ENCODE measurements around the gene HOXB8. TPM values are rescaled to one million over a fixed set of nuclear protein-coding genes. Genes with fewer than 3 reads are reported as not detected.

The HOXB8 gene
- total and polyA plus RNA-seq, 2 of the 13 experiments (the other 11 are each of a cell fraction or from before 2014, with no cell fraction given): not detected

DNA sequence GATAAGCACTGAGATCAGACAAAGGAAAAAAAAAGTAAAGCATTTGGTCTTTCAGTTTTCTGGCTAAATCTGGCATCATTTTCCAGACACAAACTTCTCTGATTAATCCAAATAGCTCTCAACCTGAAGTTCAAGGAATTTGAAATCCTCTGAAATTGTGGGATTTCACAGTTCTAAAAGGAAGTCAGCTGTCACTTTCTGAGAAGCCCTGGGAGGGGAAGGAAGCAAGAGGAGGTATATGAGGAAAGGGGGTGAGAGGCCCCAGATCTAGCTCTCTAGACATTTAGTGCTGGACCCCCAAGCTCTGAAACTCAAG, 28.6 kb upstream of the HOXB8 start:
- H3K27me3 ChIP-seq (ENCODE audit: control insufficient read depth in 1 of 2, insufficient read depth in 2 of 2, low read length in 2 of 2): peaks cover 27 to 99% of the 10 kb centered on the region in 2 experiments
- H3K9ac ChIP-seq (ENCODE audit: insufficient read depth, low read depth, low read length): no peak overlapping the region
- ChIA-PET CTCF (ENCODE audit: low intra/inter-chr PET ratio, low total read pairs) (no interaction called here), POLR2A (no interaction called here)
- no peaks in the 10 kb centered on the region for H3K4me1 ChIP-seq (ENCODE audit: insufficient read depth, low read length)
- no peak overlapping the region for H2AFZ ChIP-seq (ENCODE audit: low read length)
- ATAC-seq: no peak
- no peaks in the 10 kb centered on the region for H3K79me2 ChIP-seq (ENCODE audit: insufficient read depth, low read length)
- BruUV-seq (replicated peaks): no TSS peak
- no peak for FAIRE-seq
- no peak overlapping the region for H3K4me3 ChIP-seq (replicated peaks in 1 of 3; ENCODE audit: insufficient read depth in 1 of 3, low read depth in 2 of 3, low read length in 3 of 3)
- H3K27ac ChIP-seq (ENCODE audit: extremely low read length, insufficient read depth, low read length): no peak overlapping the region
- H3K4me2 ChIP-seq (ENCODE audit: low read depth, low read length): no peak overlapping the region
- no peaks in the 10 kb centered on the region for H3K36me3 ChIP-seq (replicated peaks in 1 of 2; ENCODE audit: control insufficient read depth in 1 of 2, insufficient read depth in 2 of 2, low read length in 2 of 2)
- intact Hi-C loops (cut with micrococcal nuclease; ENCODE audit: unreplicated experiment) (no loop called here), in situ Hi-C loops (cut with HindIII; ENCODE audit: extremely low pct_ligation_motif_present, low pct_unique_long_range_greater_than_20kb) (no loop called here)
- no peaks in the 10 kb centered on the region for H3K9me3 ChIP-seq (ENCODE audit: low read length)
- H4K20me1 ChIP-seq (ENCODE audit: insufficient read depth, low read length): no peaks in the 10 kb centered on the region; the same call in 1 of the 2 replicates
- TF ChIP-seq, protein P1, sequence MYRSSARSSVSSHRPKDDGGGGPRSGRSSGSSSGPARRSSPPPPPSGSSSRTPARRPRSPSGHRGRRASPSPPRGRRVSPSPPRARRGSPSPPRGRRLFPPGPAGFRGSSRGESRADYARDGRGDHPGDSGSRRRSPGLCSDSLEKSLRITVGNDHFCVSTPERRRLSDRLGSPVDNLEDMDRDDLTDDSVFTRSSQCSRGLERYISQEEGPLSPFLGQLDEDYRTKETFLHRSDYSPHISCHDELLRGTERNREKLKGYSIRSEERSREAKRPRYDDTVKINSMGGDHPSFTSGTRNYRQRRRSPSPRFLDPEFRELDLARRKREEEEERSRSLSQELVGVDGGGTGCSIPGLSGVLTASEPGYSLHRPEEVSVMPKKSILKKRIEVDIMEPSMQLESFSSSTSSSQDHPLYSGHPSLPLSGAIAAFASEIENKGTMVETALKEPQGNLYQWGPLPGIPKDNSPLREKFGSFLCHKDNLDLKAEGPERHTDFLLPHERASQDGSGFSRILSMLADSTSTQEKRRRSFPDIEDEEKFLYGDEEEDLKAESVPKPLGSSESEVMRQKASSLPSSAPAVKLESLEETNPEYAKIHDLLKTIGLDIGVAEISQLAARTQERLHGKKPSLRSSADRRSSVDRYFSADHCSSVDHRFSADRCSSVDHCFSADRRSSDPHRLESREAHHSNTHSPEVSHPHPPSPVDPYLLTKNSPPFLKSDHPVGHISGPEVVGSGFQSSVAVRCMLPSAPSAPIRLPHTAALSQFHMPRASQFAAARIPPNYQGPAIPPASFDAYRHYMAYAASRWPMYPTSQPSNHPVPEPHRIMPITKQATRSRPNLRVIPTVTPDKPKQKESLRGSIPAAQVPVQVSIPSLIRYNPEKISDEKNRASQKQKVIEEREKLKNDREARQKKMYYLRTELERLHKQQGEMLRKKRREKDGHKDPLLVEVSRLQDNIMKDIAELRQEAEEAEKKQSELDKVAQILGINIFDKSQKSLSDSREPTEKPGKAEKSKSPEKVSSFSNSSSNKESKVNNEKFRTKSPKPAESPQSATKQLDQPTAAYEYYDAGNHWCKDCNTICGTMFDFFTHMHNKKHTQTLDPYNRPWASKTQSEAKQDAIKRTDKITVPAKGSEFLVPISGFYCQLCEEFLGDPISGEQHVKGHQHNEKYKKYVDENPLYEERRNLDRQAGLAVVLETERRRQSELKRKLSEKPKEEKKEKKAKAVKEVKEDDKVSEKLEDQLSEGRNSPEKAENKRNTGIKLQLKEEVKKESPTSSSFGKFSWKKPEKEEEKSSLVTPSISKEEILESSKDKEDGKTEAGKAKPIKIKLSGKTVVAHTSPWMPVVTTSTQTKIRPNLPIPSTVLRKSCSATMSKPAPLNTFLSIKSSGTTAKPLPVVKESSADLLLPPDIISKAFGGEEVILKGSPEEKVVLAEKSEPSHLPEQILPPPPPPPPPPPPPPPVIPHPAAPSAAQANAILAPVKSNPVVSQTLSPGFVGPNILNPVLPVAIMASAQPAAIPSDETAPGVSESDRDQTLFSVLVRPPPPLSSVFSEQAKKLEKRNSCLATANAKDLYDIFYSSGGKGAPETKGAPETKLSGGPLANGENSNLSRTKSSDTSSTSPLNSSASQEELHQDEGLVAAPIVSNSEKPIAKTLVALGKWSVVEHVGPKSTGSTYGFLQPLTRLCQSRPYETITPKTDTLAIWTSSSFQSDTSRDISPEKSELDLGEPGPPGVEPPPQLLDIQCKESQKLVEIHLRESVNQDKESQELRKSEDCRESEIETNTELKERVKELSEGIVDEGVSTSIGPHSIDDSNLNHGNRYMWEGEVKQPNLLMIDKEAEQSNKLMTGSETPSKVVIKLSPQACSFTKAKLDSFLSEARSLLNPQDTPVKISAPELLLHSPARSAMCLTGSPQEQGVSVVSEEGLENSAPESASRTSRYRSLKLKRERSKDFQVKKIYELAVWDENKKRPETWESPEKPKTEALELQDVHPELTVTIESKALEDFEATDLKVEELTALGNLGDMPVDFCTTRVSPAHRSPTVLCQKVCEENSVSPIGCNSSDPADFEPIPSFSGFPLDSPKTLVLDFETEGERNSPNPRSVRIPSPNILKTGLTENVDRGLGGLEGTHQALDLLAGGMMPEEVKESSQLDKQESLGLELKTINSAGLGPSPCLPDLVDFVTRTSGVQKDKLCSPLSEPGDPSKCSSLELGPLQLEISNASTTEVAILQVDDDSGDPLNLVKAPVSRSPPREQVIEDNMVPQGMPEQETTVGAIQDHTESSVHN (CRISPR knock-in tag; IDR thresholded peaks at IDR 0.05): no peak
- no peak for TF ChIP-seq PHF8 (CRISPR knock-in tag; IDR thresholded peaks at IDR 0.05)
- TF ChIP-seq ARID2 (CRISPR knock-in tag; IDR thresholded peaks at IDR 0.05; ENCODE audit: borderline replicate concordance): no peak
- no peak for TF ChIP-seq ATF1 (CRISPR knock-in tag; IDR thresholded peaks at IDR 0.05)
- no peak for TF ChIP-seq HOXA5 (CRISPR knock-in tag; IDR thresholded peaks at IDR 0.05)
- no peak for TF ChIP-seq HHEX (CRISPR knock-in tag; IDR thresholded peaks at IDR 0.05)
- no peak for TF ChIP-seq KLF16 (CRISPR knock-in tag; IDR thresholded peaks at IDR 0.05)
- no peak for TF ChIP-seq SETDB1 (CRISPR knock-in tag; IDR thresholded peaks at IDR 0.05; ENCODE audit: borderline replicate concordance)
- TF ChIP-seq, protein P2, sequence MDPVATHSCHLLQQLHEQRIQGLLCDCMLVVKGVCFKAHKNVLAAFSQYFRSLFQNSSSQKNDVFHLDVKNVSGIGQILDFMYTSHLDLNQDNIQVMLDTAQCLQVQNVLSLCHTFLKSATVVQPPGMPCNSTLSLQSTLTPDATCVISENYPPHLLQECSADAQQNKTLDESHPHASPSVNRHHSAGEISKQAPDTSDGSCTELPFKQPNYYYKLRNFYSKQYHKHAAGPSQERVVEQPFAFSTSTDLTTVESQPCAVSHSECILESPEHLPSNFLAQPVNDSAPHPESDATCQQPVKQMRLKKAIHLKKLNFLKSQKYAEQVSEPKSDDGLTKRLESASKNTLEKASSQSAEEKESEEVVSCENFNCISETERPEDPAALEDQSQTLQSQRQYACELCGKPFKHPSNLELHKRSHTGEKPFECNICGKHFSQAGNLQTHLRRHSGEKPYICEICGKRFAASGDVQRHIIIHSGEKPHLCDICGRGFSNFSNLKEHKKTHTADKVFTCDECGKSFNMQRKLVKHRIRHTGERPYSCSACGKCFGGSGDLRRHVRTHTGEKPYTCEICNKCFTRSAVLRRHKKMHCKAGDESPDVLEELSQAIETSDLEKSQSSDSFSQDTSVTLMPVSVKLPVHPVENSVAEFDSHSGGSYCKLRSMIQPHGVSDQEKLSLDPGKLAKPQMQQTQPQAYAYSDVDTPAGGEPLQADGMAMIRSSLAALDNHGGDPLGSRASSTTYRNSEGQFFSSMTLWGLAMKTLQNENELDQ (CRISPR knock-in tag; IDR thresholded peaks at IDR 0.05; ENCODE audit: borderline replicate concordance): no peak
- no peak for TF ChIP-seq BRD4 (CRISPR knock-in tag; IDR thresholded peaks at IDR 0.05)
- DNase-seq (ENCODE audit: low spot score): no peak

All from HepG2 (cell line).